ENCODE data around the gene TOX2. TPM values are rescaled to one million over a fixed set of nuclear protein-coding genes. Genes with fewer than 3 reads are reported as not detected.

TOX2 gene
- total RNA-seq, 1 experiment from 2014 or later: 1.7 TPM

GRCh38 chr20:43981540-43981939 is 66.9 kb downstream of the TOX2 start:
- H3K4me2 ChIP-seq (ENCODE audit: insufficient read depth, insufficient read length, low read length): no peak overlapping the region
- Mint-ChIP-seq H3K27me3 (ENCODE audit: low read depth) (no peaks in the 10 kb centered on the region; the same call in 1 of the 2 replicates), H3K36me3 (ENCODE audit: insufficient read depth in 1 of 3, low read depth in 3 of 3) (no peaks in the 10 kb centered on the region), H3K4me1 (peaks cover 0 to 10% of the 10 kb centered on the region in 2 experiments; a peak in 2 of 4 replicates), H3K4me3 (no peak overlapping the region), H3K27ac (no peak overlapping the region; a peak in 1 of 7 replicates), H3K9me3 (no peaks in the 10 kb centered on the region)
- no peak overlapping the region for H3K4ac ChIP-seq (ENCODE audit: low read depth, low read length)
- H3K27ac ChIP-seq (ENCODE audit: insufficient read length, low read depth, low read length): no peak overlapping the region
- no peak overlapping the region for H3K23ac ChIP-seq (ENCODE audit: insufficient read length, low read depth, low read length)
- no peak overlapping the region for H2AFZ ChIP-seq (ENCODE audit: low read length)
- H3K4me1 ChIP-seq (ENCODE audit: insufficient read depth, low read length): no peaks in the 10 kb centered on the region
- no peaks in the 10 kb centered on the region for H3K9me3 ChIP-seq (ENCODE audit: control insufficient read depth, low read depth, low read length)
- no peak overlapping the region for H2BK5ac ChIP-seq (ENCODE audit: insufficient read length, low read length)
- no peaks in the 10 kb centered on the region for H3K79me2 ChIP-seq (ENCODE audit: insufficient read depth, low read length)
- DNase-seq: no peak
- no peak for TF ChIP-seq CTCF (conservative IDR thresholded peaks at IDR 0.05)
- no peak overlapping the region for H2BK12ac ChIP-seq (ENCODE audit: insufficient read length, low read depth, low read length)
- no peak overlapping the region for H2AK5ac ChIP-seq (ENCODE audit: insufficient read length, low read length)
- no peak overlapping the region for H4K5ac ChIP-seq (ENCODE audit: insufficient read length, low read depth, low read length)
- no peaks in the 10 kb centered on the region for H3K27me3 ChIP-seq (ENCODE audit: insufficient read depth, low read length)
- no peak overlapping the region for H4K8ac ChIP-seq (replicated peaks; ENCODE audit: insufficient read length, low read depth, low read length)
- no peak overlapping the region for H3K9ac ChIP-seq (ENCODE audit: extremely low read depth, insufficient read length, low read length)
- no peak overlapping the region for H3K14ac ChIP-seq (ENCODE audit: insufficient read depth, low read length)
- H2BK20ac ChIP-seq (ENCODE audit: low read depth, low read length, poor library complexity, severe bottlenecking): no peak overlapping the region
- H3K79me1 ChIP-seq (ENCODE audit: insufficient read depth, low read depth, low read length, poor library complexity, severe bottlenecking): no peaks in the 10 kb centered on the region
- no peak overlapping the region for H4K91ac ChIP-seq (ENCODE audit: insufficient read length, low read depth, low read length)
- WGBS (ENCODE audit: extremely low coverage, insufficient read length, low lambda C conversion rate): no CpG with 5 or more reads among the region's 4 CpGs
- no peak overlapping the region for H3T11ph ChIP-seq (ENCODE audit: low read length)
- no peak overlapping the region for H2BK120ac ChIP-seq (ENCODE audit: low read depth, low read length, poor library complexity, severe bottlenecking)
- H4K20me1 ChIP-seq (ENCODE audit: control insufficient read depth, insufficient read depth, insufficient read length): no peaks in the 10 kb centered on the region
- no peak overlapping the region for H3K18ac ChIP-seq (ENCODE audit: insufficient read length, low read depth, low read length)
- H2BK15ac ChIP-seq (ENCODE audit: low read depth, low read length): no peak overlapping the region
- no peaks in the 10 kb centered on the region for H3K23me2 ChIP-seq (ENCODE audit: insufficient read length, low read depth, low read length, poor library complexity, severe bottlenecking)
- no peak overlapping the region for H3K56ac ChIP-seq (ENCODE audit: insufficient read length, low read depth, low read length)
